WTC11 (cell line): ENCODE measurements around the gene NAT16. TPM values are rescaled to one million over a fixed set of nuclear protein-coding genes. Genes with fewer than 3 reads are reported as not detected.
A peak's percentile ranks its signal among the peaks of the same experiment; 100 is the strongest.

Experiments used
- ATAC-seq: fragments of 200-7000 bp; cut with Tn5 transposase; 2 replicates; pipeline ENCODE4 v1.10.0; 2021; ENCODE audit warnings: mild to moderate bottlenecking, moderate library complexity
- CTCF ChIA-PET: fragments of 300-600 bp; sonication (Branson Sonifier 250); formaldehyde crosslinking; loops from one replicate; lab custom pipeline; 2021; ENCODE audit warnings: antibody characterized with exemption; lab: Charles Lee
- POLR2A ChIA-PET: fragments of 350-600 bp; sonication (Branson Sonifier 250); formaldehyde crosslinking; loops from one replicate; lab custom pipeline; 2021; ENCODE audit warnings: antibody characterized with exemption; lab: Charles Lee
- DNase-seq: peaks from one replicate; pipeline ENCODE4 v3.0.0; 2021; ENCODE audit warnings: low spot score
- H3K27ac Mint-ChIP-seq: 2 replicates; pipeline ENCODE4 v1.8.0; 2021; ENCODE audit warnings: mixed read lengths
- H3K27me3 Mint-ChIP-seq: 2 replicates; pipeline ENCODE4 v1.8.0; 2021; ENCODE audit warnings: low read depth, mild to moderate bottlenecking, moderate library complexity, mixed read lengths
- H3K36me3 Mint-ChIP-seq: 2 replicates; pipeline ENCODE4 v1.8.0; 2021; ENCODE audit warnings: mixed read lengths
- H3K4me1 Mint-ChIP-seq: 2 replicates; pipeline ENCODE4 v1.8.0; 2022; ENCODE audit warnings: mixed read lengths
- H3K4me3 Mint-ChIP-seq: 2 replicates; pipeline ENCODE4 v1.8.0; 2021; ENCODE audit warnings: mild to moderate bottlenecking, moderate library complexity, mixed read lengths
- H3K9me3 Mint-ChIP-seq: 2 replicates; pipeline ENCODE4 v1.8.0; 2021; ENCODE audit warnings: mixed read lengths
- CREB1 ChIP-seq: sonication (generic); formaldehyde crosslinking; IDR thresholded peaks from 2 replicates; pipeline ENCODE4 v1.8.0; 2023; ENCODE audit warnings: mild to moderate bottlenecking, missing genetic modification reagents
- CREM ChIP-seq: sonication (generic); formaldehyde crosslinking; IDR thresholded peaks from 2 replicates; pipeline ENCODE4 v1.8.1; 2022; ENCODE audit warnings: mild to moderate bottlenecking, missing genetic modification reagents, moderate library complexity
- ESRRA ChIP-seq: sonication (generic); formaldehyde crosslinking; IDR thresholded peaks from 2 replicates; pipeline ENCODE4 v1.8.1; 2022; ENCODE audit warnings: mild to moderate bottlenecking, missing genetic modification reagents, borderline replicate concordance
- GRHL2 ChIP-seq: fragments of 250-450 bp; sonication (Bioruptor Pico); IDR thresholded peaks from 2 replicates; pipeline ENCODE4 v1.8.0; 2022; ENCODE audit warnings: mild to moderate bottlenecking, moderate library complexity; ENCODE audit not compliant: insufficient replicate concordance, severe bottlenecking
- GTF2I ChIP-seq: fragments of 250-450 bp; sonication (Bioruptor Pico); conservative IDR thresholded peaks from 2 replicates; pipeline ENCODE4 v1.4.0; 2021; ENCODE audit warnings: mild to moderate bottlenecking
- NR2C2 ChIP-seq: sonication (generic); formaldehyde crosslinking; IDR thresholded peaks from 2 replicates; pipeline ENCODE4 v1.8.0; 2022; ENCODE audit warnings: mild to moderate bottlenecking, missing genetic modification reagents
- OVOL2 ChIP-seq: fragments of 250-450 bp; sonication (Bioruptor Pico); IDR thresholded peaks from 2 replicates; pipeline ENCODE4 v1.9.0; 2021; ENCODE audit warnings: mild to moderate bottlenecking, borderline replicate concordance
- RELA ChIP-seq: sonication (generic); formaldehyde crosslinking; IDR thresholded peaks from 2 replicates; pipeline ENCODE4 v1.8.1; 2022; ENCODE audit warnings: missing genetic modification reagents, mild to moderate bottlenecking, borderline replicate concordance
- ZBTB21 ChIP-seq: sonication (generic); formaldehyde crosslinking; IDR thresholded peaks from 2 replicates; pipeline ENCODE4 v1.8.1; 2023; ENCODE audit warnings: mild to moderate bottlenecking, missing genetic modification reagents, borderline replicate concordance
- ZNF671 ChIP-seq: fragments of 250-450 bp; sonication (Bioruptor Pico); IDR thresholded peaks from 2 replicates; pipeline ENCODE4 v1.8.0; 2021; ENCODE audit warnings: mild to moderate bottlenecking
- total RNA-seq: library from RNA; stranded (reverse); gene quantifications from 3 replicates; pipeline ENCODE4 v1.2.3, GENCODE V29; 2021
- TF ChIP-seq, protein P1 (sequence below): sonication (generic); formaldehyde crosslinking; IDR thresholded peaks from 2 replicates; pipeline ENCODE4 v1.8.1; 2023; ENCODE audit warnings: mild to moderate bottlenecking, missing genetic modification reagents, moderate library complexity
- TF ChIP-seq, protein P2 (sequence below): sonication (generic); formaldehyde crosslinking; conservative IDR thresholded peaks from 2 replicates; pipeline ENCODE4 v1.8.1; 2023; ENCODE audit warnings: mild to moderate bottlenecking, low read depth, missing genetic modification reagents, moderate library complexity
- TF ChIP-seq, protein P3 (sequence below): fragments of 250-450 bp; sonication (Bioruptor Pico); IDR thresholded peaks from 2 replicates; pipeline ENCODE4 v1.9.0; 2021; ENCODE audit warnings: mild to moderate bottlenecking
- TF ChIP-seq, protein P4 (sequence below): fragments of 250-450 bp; sonication (Bioruptor Pico); conservative IDR thresholded peaks from 2 replicates; pipeline ENCODE4 v1.9.0; 2021; ENCODE audit warnings: mild to moderate bottlenecking
- TF ChIP-seq, protein P5 (sequence below): sonication (generic); formaldehyde crosslinking; IDR thresholded peaks from 2 replicates; pipeline ENCODE4 v1.8.0; 2022; ENCODE audit warnings: mild to moderate bottlenecking, missing genetic modification reagents
- TF ChIP-seq, protein P6 (sequence below): sonication (generic); formaldehyde crosslinking; IDR thresholded peaks from 2 replicates; pipeline ENCODE4 v1.8.0; 2023; ENCODE audit warnings: missing genetic modification reagents
- TF ChIP-seq, protein P7 (sequence below): sonication (generic); formaldehyde crosslinking; IDR thresholded peaks from 2 replicates; pipeline ENCODE4 v1.8.1; 2023; ENCODE audit warnings: mild to moderate bottlenecking, missing genetic modification reagents
- TF ChIP-seq, protein P8 (sequence below): sonication (generic); formaldehyde crosslinking; IDR thresholded peaks from 2 replicates; pipeline ENCODE4 v1.8.1; 2023; ENCODE audit warnings: mild to moderate bottlenecking, missing genetic modification reagents

Gene NAT16
- total RNA-seq, 1 experiment from 2014 or later: 0.39 TPM

DNA sequence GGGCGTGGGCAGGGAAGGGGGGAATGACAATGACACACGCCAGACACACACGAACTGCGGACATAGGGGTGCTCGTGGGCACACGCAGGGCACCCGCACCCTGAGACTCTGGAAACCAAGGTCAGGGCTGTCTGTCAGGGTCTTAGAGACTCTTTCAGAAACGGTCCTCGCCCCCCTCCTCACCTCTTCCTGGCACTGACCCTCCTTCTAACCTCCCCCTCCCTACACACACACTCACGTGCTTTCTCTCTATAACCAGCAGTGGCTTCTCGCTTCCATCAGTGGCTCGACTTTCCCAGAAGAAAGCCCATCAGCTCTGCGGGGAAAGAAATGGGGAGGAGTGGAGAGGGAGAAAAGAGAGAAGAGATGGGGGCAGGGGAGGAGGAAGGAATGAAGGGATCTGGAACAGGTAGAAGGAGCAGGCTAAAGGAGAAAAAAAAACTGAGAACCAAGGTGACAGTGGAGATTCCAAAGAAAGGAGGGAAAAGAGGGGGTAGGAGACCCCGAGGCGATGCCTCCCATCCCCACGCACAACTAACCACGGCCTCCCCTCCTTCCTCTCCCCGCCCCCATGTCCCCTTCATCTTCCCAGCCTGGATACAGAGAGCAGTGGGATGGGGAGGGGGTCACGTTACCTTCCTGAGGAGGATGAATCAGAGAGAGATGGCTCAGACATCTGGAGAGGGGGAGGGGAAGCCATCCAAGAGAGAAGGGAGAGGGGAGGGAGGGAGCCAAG lies 13.0 kb downstream of the NAT16 start (continued):
- TF ChIP-seq CREM (no peak), OVOL2 (CRISPR knock-in tag) (no peak), ESRRA (no peak), ZNF671 (CRISPR knock-in tag) (no peak), RELA (CRISPR knock-in tag) (no peak), NR2C2 (no peak)
- TF ChIP-seq, protein P1, sequence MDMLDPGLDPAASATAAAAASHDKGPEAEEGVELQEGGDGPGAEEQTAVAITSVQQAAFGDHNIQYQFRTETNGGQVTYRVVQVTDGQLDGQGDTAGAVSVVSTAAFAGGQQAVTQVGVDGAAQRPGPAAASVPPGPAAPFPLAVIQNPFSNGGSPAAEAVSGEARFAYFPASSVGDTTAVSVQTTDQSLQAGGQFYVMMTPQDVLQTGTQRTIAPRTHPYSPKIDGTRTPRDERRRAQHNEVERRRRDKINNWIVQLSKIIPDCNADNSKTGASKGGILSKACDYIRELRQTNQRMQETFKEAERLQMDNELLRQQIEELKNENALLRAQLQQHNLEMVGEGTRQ: peak; percentile 69
- TF ChIP-seq, all 79 proteins: peak for 4

DNA sequence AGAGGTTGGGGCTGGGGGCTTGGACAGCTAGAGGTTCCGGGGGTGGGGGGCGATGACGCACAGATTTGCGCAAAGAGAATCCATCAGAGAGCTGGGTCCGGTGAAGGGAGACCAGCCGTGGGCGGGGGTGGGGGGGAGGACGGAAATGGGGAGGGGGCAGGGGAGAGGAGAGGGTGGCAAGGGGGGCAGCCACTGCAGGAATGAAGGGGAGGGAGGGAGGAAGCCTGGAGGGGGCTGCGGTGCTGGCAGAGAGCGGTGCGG lies 13.5 kb downstream of the NAT16 start:
- DNase-seq: no peak
- POLR2A ChIA-PET: interaction anchor here (0.7 to 1.5 kb wide), 2 partner anchors 14 to 23 kb away, joined by 4 to 5 read pairs; no protein-coding TSS in a partner anchor
- H3K4me1 Mint-ChIP-seq: peaks cover 66% of the 10 kb centered on the region
- peak overlapping the region; percentile 81 for H3K4me3 Mint-ChIP-seq
- CTCF ChIA-PET: interaction anchor here (1.0 to 9.0 kb wide), 4 partner anchors 10 to 51 kb away, joined by 5 to 103 read pairs (median 24); partner anchors contain the start of genes PLOD3 and ZNHIT1
- peaks cover 80% of the 10 kb centered on the region for H3K27me3 Mint-ChIP-seq
- H3K27ac Mint-ChIP-seq: no peak overlapping the region
- no peaks in the 10 kb centered on the region for H3K36me3 Mint-ChIP-seq
- ATAC-seq: no peak
- H3K9me3 Mint-ChIP-seq: no peaks in the 10 kb centered on the region
- TF ChIP-seq CREB1 (CRISPR knock-in tag) (no peak), CREM (no peak), GTF2I (CRISPR knock-in tag) (no peak), ZBTB21 (no peak), GRHL2 (no peak)
- TF ChIP-seq, protein P2, sequence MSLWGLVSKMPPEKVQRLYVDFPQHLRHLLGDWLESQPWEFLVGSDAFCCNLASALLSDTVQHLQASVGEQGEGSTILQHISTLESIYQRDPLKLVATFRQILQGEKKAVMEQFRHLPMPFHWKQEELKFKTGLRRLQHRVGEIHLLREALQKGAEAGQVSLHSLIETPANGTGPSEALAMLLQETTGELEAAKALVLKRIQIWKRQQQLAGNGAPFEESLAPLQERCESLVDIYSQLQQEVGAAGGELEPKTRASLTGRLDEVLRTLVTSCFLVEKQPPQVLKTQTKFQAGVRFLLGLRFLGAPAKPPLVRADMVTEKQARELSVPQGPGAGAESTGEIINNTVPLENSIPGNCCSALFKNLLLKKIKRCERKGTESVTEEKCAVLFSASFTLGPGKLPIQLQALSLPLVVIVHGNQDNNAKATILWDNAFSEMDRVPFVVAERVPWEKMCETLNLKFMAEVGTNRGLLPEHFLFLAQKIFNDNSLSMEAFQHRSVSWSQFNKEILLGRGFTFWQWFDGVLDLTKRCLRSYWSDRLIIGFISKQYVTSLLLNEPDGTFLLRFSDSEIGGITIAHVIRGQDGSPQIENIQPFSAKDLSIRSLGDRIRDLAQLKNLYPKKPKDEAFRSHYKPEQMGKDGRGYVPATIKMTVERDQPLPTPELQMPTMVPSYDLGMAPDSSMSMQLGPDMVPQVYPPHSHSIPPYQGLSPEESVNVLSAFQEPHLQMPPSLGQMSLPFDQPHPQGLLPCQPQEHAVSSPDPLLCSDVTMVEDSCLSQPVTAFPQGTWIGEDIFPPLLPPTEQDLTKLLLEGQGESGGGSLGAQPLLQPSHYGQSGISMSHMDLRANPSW: no peak
- TF ChIP-seq, protein P3, sequence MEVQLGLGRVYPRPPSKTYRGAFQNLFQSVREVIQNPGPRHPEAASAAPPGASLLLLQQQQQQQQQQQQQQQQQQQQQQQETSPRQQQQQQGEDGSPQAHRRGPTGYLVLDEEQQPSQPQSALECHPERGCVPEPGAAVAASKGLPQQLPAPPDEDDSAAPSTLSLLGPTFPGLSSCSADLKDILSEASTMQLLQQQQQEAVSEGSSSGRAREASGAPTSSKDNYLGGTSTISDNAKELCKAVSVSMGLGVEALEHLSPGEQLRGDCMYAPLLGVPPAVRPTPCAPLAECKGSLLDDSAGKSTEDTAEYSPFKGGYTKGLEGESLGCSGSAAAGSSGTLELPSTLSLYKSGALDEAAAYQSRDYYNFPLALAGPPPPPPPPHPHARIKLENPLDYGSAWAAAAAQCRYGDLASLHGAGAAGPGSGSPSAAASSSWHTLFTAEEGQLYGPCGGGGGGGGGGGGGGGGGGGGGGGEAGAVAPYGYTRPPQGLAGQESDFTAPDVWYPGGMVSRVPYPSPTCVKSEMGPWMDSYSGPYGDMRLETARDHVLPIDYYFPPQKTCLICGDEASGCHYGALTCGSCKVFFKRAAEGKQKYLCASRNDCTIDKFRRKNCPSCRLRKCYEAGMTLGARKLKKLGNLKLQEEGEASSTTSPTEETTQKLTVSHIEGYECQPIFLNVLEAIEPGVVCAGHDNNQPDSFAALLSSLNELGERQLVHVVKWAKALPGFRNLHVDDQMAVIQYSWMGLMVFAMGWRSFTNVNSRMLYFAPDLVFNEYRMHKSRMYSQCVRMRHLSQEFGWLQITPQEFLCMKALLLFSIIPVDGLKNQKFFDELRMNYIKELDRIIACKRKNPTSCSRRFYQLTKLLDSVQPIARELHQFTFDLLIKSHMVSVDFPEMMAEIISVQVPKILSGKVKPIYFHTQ: no peak
- TF ChIP-seq, protein P4, sequence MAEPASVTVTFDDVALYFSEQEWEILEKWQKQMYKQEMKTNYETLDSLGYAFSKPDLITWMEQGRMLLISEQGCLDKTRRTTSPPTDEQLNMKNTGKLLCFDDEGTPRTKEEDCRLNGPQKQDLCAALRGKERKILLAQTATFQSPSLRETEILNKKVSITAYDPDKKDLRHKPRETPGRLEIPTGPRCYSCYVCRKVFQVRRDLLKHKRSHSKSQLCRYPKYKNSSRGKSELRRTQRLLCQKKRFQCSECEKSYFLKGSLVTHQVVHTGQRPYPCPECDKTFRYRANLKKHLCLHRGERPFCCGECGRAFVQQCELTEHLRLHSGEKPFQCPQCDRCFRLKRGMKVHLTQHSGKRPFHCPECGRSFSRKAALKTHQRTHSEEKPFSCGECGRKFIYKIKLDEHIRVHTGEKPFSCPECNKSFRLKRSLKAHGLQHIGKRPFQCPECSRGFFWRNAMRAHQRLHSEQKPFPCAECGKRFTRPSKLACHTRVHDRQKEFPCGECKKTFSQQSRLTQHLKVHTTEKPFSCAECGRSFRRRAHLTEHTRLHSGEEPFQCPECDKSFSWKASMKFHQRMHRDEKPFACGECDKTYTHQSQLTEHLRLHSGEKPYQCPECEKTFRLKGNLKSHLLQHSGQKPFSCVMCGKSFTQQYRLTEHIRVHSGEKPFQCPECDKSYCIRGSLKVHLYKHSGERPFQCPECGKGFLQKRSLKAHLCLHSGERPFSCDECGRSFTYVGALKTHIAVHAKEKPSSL (CRISPR knock-in tag): no peak
- TF ChIP-seq, protein P5, sequence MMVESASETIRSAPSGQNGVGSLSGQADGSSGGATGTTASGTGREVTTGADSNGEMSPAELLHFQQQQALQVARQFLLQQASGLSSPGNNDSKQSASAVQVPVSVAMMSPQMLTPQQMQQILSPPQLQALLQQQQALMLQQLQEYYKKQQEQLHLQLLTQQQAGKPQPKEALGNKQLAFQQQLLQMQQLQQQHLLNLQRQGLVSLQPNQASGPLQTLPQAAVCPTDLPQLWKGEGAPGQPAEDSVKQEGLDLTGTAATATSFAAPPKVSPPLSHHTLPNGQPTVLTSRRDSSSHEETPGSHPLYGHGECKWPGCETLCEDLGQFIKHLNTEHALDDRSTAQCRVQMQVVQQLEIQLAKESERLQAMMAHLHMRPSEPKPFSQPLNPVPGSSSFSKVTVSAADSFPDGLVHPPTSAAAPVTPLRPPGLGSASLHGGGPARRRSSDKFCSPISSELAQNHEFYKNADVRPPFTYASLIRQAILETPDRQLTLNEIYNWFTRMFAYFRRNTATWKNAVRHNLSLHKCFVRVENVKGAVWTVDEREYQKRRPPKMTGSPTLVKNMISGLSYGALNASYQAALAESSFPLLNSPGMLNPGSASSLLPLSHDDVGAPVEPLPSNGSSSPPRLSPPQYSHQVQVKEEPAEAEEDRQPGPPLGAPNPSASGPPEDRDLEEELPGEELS: no peak
- TF ChIP-seq, protein P6, sequence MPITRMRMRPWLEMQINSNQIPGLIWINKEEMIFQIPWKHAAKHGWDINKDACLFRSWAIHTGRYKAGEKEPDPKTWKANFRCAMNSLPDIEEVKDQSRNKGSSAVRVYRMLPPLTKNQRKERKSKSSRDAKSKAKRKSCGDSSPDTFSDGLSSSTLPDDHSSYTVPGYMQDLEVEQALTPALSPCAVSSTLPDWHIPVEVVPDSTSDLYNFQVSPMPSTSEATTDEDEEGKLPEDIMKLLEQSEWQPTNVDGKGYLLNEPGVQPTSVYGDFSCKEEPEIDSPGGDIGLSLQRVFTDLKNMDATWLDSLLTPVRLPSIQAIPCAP (CRISPR knock-in tag): no peak
- TF ChIP-seq, protein P7, sequence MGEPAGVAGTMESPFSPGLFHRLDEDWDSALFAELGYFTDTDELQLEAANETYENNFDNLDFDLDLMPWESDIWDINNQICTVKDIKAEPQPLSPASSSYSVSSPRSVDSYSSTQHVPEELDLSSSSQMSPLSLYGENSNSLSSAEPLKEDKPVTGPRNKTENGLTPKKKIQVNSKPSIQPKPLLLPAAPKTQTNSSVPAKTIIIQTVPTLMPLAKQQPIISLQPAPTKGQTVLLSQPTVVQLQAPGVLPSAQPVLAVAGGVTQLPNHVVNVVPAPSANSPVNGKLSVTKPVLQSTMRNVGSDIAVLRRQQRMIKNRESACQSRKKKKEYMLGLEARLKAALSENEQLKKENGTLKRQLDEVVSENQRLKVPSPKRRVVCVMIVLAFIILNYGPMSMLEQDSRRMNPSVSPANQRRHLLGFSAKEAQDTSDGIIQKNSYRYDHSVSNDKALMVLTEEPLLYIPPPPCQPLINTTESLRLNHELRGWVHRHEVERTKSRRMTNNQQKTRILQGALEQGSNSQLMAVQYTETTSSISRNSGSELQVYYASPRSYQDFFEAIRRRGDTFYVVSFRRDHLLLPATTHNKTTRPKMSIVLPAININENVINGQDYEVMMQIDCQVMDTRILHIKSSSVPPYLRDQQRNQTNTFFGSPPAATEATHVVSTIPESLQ (CRISPR knock-in tag): no peak
- TF ChIP-seq, protein P8, sequence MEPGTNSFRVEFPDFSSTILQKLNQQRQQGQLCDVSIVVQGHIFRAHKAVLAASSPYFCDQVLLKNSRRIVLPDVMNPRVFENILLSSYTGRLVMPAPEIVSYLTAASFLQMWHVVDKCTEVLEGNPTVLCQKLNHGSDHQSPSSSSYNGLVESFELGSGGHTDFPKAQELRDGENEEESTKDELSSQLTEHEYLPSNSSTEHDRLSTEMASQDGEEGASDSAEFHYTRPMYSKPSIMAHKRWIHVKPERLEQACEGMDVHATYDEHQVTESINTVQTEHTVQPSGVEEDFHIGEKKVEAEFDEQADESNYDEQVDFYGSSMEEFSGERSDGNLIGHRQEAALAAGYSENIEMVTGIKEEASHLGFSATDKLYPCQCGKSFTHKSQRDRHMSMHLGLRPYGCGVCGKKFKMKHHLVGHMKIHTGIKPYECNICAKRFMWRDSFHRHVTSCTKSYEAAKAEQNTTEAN: no peak
